HS-27A (cell line): Measurements from ENCODE around the gene SH3PXD2A.

Experiments
- DNase-seq: peaks from one replicate; pipeline ENCODE4 v3.0.0-alpha.2; 2012; ENCODE audit warnings: low read depth, missing footprints

SH3PXD2A gene

DNA sequence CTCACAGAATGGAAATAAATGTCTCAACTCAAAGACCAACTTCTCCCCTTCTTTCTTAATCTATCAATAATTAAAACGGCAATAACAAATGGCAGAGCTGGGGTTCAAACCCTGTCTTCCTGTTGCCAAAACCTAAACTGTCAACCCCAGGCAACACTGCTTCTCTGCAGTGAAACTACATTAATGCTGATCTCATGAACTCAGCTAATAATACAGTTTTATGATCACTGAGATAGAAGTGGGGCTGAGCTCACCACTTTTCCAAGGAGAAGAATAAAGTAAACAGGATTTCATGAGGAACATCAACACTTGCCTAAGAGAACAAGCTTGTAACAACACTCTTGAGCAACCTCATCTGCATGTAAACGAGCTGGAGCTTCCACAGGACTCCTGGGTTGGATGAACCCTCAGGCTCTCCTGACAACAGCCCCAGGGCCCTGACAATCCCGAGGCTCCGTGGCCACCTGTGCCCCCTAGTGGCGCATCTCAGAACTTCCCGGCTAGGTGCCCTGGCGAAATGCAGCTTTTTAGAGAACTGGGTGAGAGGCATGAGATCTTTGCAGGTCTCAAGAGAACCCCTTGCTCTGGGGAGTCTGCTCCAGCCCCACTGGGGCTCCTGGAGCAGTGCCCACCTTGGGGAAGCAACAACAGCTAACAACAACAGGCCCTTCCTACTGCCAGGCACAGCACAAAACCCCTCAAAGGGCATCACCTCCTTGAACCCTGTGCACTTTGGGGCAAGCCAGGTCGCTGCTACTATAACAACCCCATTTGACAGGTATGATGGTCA lies 169.3 kb downstream of the SH3PXD2A start:
- no peak for DNase-seq

- DNase-seq = no peak
Observed at GRCh38 chr10:103683851-103684250, 171.5 kb downstream of the SH3PXD2A start.

DNA sequence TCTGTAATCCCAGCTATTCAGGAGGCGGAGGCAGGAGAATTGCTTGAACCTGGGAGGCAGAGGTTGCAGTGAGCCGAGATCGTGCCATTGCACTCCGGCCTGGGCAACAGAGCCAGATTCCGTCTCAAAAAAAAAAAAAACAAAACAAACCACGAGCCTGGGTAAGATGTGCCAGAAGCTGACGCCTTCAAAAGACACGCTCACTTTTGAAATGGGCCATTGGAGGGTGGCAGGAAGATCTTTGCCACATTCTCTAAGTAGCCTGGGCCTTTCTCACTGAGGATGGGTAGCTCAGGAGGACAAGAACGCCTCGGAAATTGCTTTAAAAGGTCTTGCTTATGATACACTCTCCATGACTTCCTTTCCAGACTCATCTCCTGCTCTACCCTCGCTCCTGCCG lies 172.7 kb downstream of the SH3PXD2A start:
- no peak for DNase-seq

- DNase-seq = no peak
Observed at GRCh38 chr10:103681617-103682399, 173.6 kb downstream of the SH3PXD2A start.

DNA sequence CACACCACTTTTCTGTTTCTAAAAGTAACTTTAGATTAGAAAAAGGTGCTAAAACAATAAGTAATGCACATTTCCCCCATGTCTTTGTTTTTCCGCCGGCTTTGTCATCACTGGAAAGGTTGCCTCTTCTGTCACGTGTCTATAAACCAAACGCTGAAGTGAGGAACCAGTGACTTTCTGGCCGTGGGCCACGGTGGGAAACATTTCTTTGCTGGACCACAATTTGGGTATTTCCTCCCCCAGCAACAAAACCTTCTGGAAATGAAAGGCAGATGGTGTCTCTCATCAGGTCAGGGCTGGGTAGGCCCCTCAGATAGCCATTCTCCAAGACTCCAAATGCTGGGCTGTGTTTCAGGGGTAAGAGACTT lies 174.5 kb downstream of the SH3PXD2A start:
- no peak for DNase-seq

DNA sequence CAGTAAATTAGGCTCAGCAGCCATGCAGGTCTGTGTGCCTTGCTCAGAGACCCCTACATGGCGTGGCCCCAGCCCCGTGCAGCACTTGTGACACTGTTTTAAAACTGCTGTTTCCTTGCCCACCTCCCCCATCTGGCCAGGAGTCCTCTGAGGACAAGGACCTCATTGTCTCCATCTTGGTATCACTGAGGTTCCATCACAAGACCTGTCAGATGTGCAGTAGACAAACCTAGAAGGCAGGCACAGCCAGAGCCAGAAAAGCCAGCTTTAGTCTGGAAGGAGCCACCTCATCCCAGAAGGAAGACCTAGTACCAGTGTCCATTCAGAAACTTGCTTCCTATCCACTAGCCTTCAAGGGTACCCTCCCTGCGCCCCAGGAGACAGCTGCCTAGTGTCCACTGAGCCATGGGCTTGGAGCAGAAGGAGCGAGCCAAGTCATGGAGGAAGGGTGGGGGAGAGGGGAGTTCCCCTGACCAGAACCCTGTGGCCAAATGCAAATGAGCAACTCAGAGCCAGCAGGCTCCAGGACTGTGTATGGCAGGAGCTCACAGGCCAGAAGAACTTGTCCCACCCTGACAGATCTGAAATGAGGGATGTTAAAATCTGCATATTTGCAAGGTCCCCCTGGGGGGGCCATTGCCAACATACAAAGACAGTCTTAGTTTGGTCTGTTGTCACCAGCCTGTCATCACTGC lies 176.1 kb downstream of the SH3PXD2A start:
- DNase-seq = no peak

DNA sequence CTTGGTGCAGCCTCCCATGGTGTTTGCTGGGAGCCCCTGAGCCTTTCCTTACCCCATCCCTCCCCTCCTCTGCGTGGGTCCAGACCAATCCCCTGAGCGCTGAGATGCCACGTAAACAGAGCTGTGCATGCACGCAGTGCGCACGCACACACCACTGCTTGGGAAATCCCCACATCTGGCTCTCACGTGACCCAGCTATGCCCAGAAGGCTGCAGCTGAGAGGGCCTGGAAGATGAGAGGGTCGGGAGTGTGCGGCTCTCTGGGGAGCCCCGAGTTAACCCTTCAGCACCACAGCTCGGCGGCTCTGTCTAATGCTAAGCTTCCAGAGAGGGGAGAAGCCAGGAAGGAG lies 177.2 kb downstream of the SH3PXD2A start:
- DNase-seq = no peak

- DNase-seq = no peak
Observed at GRCh38 chr10:103677486-103678177, 177.7 kb downstream of the SH3PXD2A start.

DNA sequence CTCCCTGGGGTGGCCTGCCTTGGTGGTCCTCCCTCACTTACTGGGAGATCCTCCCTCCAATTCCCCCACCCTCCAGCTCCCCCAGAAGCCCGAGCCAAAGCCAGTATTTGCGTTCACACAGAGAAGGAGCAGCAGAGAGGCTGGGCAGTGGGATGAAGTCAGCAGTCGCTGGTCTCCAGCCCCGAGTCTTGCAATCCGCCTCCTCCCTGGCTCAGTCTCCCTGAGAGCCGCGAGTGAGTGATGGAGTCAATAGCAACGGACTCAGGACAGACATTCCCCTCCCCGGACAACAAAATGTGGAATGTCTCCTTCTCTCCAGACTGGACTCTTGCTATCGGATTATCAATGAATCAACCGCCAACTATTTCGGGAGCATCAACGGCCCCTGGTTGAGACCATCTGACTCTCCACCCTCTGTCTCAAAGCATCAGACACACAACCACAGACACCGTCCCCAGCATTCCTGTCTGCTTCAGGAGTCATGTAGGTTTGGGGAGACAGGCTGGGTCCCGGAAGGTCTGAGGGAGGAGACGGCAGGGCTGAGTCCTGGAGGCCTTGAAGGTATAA lies 178.4 kb downstream of the SH3PXD2A start:
- no peak for DNase-seq

GRCh38 chr10:103676058-103676785 lies 179.2 kb downstream of the SH3PXD2A start:
- no peak for DNase-seq

DNA sequence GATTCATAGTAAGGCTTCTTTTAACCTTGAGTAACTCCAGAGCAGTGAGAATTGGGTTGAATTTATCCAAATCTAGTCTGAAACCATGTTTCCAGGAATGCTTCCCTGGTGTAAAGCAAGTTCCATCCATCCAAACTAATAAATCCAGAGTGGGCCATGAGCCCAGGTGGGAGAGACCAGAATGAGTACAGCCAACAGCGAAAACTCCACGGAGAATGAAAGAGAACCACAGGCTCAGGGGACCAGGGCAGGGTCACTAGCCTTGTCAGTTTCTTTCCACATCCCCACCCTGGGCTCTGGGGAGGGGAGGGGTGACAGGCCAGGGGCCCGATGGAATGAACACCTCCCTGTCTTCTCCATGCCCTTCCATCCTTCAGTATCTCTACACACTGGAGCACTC lies 181.8 kb downstream of the SH3PXD2A start:
- DNase-seq = no peak

GRCh38 chr10:103672345-103672744 lies 183.0 kb downstream of the SH3PXD2A start:
- no peak for DNase-seq

GRCh38 chr10:103671126-103671895 lies 184.1 kb downstream of the SH3PXD2A start:
- no peak for DNase-seq

DNA sequence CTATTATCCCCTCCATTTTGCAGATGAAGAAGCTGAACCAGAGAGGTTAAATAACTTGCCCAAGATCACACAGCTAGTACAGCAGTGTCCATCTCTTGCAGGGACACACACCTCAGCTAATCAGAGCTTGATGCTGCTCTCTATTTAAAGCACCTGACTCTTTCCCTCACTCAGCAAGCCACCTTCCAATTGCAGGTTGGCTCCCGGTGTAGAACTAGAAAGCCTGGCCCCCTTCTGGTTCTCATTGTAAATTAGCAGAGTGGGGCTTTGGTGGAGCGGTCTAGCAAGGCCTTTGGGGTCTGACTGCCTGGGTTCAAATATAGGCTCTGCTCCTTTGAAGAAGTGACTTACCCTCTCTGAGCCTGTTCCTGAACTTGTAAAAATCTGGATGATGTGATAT lies 185.4 kb downstream of the SH3PXD2A start:
- DNase-seq = no peak

- DNase-seq = no peak
Observed at GRCh38 chr10:103669243-103669929, 186.0 kb downstream of the SH3PXD2A start.

GRCh38 chr10:103668351-103669242 lies 186.8 kb downstream of the SH3PXD2A start:
- DNase-seq = no peak

DNA sequence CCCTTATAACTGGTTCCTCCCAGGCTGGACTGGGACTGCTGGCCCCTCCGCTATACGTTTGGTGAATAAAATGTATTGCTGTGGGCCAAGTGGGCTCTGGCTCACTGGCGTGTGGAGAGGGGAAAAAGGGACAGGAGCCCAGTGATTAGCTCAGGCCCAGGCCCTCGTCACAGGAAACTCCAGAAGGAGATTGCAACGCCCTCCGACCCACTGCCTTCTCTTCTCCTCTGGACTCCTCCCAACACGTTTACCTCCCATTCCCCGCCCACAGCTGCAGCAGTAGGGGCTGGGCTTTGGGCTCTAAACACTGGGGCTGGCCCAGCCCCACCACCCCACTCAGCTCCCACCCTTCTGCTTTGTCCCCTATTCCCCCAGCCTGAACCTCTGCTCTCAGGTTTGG lies 188.0 kb downstream of the SH3PXD2A start:
- DNase-seq = no peak

- no peak for DNase-seq
Observed at GRCh38 chr10:103666762-103667150, 188.6 kb downstream of the SH3PXD2A start.
